C4-2B (cell line): ENCODE measurements around the gene MED13.

Experiments used
- ZFX ChIP-seq: fragments of 450-650 bp; IDR thresholded peaks from 2 replicates; pipeline ENCODE4 v1.6.1; 2017
- TF ChIP-seq, protein P1 (sequence below): fragments of 450-650 bp; conservative IDR thresholded peaks from 2 replicates; pipeline ENCODE4 v1.5.1; 2017; ENCODE audit warnings: mild to moderate bottlenecking

DNA sequence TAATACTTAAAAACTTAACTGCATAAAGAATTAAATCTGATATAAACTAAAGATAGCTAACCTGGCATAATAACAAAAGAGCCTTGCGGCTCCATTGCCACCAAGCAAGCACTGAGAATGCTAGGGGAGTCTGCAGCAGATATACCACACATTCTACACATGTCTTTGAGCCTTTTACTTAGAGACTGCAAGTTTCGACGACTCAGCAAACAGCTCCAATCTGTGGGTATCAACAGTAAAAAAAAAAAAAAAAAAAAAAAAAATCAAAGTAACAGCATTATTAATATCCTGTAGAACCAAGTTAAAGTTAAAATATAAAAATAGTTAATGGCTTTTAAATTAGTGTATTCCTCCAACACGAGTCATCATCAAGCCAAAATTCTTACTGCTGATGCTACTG lies 109.5 kb downstream of the MED13 start:
- TF ChIP-seq, protein P1, sequence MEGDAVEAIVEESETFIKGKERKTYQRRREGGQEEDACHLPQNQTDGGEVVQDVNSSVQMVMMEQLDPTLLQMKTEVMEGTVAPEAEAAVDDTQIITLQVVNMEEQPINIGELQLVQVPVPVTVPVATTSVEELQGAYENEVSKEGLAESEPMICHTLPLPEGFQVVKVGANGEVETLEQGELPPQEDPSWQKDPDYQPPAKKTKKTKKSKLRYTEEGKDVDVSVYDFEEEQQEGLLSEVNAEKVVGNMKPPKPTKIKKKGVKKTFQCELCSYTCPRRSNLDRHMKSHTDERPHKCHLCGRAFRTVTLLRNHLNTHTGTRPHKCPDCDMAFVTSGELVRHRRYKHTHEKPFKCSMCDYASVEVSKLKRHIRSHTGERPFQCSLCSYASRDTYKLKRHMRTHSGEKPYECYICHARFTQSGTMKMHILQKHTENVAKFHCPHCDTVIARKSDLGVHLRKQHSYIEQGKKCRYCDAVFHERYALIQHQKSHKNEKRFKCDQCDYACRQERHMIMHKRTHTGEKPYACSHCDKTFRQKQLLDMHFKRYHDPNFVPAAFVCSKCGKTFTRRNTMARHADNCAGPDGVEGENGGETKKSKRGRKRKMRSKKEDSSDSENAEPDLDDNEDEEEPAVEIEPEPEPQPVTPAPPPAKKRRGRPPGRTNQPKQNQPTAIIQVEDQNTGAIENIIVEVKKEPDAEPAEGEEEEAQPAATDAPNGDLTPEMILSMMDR, result no peak
- TF ChIP-seq ZFX, result no peak
